ENCODE data around the gene TNK1. TPM values are rescaled to one million over a fixed set of nuclear protein-coding genes. Genes with fewer than 3 reads are reported as not detected.

The TNK1 gene
- total and polyA plus RNA-seq, 9 of the 15 experiments (the other 6 are each of a cell fraction or from before 2014, with no cell fraction given), result 0.28 to 5.2 (median 2.1) TPM

- TF ChIP-seq EHMT2 (IDR thresholded peaks at IDR 0.05) (no peak), ZBTB33 (CRISPR knock-in tag; IDR thresholded peaks at IDR 0.05) (no peak), MCM2 (IDR thresholded peaks at IDR 0.05; ENCODE audit: low read depth) (no peak), SLC30A9 (CRISPR knock-in tag; IDR thresholded peaks at IDR 0.05) (no peak), ZNF780A (CRISPR knock-in tag; IDR thresholded peaks at IDR 0.05) (no peak), ZNF282 (CRISPR knock-in tag; IDR thresholded peaks at IDR 0.05) (no peak), XRCC4 (IDR thresholded peaks at IDR 0.05; ENCODE audit: extremely low read depth, insufficient read depth, insufficient read length) (no peak), MBD2 (IDR thresholded peaks at IDR 0.05; ENCODE audit: borderline replicate concordance, low read depth) (peak; percentile 89), SMARCC2 (IDR thresholded peaks at IDR 0.05; ENCODE audit: low read depth) (peak; percentile 30; the same call in 1 of the 2 replicates), MED1 (CRISPR knock-in tag; IDR thresholded peaks at IDR 0.05; ENCODE audit: borderline replicate concordance) (no peak), CTBP1 (IDR thresholded peaks at IDR 0.05; ENCODE audit: borderline replicate concordance) (peak; percentile 23; the same call in 1 of the 2 replicates), RFX7 (CRISPR knock-in tag; IDR thresholded peaks at IDR 0.05) (no peak), RBM17 (IDR thresholded peaks at IDR 0.05; ENCODE audit: borderline replicate concordance, low read depth, low read length) (no peak), C11orf30 (IDR thresholded peaks at IDR 0.05; ENCODE audit: low read depth) (peak; percentile 85), NR2C2 (CRISPR knock-in tag; IDR thresholded peaks at IDR 0.05) (no peak), NR2C2 (tag; IDR thresholded peaks at IDR 0.05) (peak; percentile 82), HNRNPL (IDR thresholded peaks at IDR 0.05; ENCODE audit: low read depth, low read length) (no peak), CREBBP (IDR thresholded peaks at IDR 0.05; ENCODE audit: low read depth, low read length) (no peak), OTX1 (CRISPR knock-in tag; IDR thresholded peaks at IDR 0.05) (no peak), CBX3 (IDR thresholded peaks at IDR 0.05; ENCODE audit: borderline replicate concordance in 1 of 2, low read length in 2 of 2) (no peak)
- TF ChIP-seq, protein P1, sequence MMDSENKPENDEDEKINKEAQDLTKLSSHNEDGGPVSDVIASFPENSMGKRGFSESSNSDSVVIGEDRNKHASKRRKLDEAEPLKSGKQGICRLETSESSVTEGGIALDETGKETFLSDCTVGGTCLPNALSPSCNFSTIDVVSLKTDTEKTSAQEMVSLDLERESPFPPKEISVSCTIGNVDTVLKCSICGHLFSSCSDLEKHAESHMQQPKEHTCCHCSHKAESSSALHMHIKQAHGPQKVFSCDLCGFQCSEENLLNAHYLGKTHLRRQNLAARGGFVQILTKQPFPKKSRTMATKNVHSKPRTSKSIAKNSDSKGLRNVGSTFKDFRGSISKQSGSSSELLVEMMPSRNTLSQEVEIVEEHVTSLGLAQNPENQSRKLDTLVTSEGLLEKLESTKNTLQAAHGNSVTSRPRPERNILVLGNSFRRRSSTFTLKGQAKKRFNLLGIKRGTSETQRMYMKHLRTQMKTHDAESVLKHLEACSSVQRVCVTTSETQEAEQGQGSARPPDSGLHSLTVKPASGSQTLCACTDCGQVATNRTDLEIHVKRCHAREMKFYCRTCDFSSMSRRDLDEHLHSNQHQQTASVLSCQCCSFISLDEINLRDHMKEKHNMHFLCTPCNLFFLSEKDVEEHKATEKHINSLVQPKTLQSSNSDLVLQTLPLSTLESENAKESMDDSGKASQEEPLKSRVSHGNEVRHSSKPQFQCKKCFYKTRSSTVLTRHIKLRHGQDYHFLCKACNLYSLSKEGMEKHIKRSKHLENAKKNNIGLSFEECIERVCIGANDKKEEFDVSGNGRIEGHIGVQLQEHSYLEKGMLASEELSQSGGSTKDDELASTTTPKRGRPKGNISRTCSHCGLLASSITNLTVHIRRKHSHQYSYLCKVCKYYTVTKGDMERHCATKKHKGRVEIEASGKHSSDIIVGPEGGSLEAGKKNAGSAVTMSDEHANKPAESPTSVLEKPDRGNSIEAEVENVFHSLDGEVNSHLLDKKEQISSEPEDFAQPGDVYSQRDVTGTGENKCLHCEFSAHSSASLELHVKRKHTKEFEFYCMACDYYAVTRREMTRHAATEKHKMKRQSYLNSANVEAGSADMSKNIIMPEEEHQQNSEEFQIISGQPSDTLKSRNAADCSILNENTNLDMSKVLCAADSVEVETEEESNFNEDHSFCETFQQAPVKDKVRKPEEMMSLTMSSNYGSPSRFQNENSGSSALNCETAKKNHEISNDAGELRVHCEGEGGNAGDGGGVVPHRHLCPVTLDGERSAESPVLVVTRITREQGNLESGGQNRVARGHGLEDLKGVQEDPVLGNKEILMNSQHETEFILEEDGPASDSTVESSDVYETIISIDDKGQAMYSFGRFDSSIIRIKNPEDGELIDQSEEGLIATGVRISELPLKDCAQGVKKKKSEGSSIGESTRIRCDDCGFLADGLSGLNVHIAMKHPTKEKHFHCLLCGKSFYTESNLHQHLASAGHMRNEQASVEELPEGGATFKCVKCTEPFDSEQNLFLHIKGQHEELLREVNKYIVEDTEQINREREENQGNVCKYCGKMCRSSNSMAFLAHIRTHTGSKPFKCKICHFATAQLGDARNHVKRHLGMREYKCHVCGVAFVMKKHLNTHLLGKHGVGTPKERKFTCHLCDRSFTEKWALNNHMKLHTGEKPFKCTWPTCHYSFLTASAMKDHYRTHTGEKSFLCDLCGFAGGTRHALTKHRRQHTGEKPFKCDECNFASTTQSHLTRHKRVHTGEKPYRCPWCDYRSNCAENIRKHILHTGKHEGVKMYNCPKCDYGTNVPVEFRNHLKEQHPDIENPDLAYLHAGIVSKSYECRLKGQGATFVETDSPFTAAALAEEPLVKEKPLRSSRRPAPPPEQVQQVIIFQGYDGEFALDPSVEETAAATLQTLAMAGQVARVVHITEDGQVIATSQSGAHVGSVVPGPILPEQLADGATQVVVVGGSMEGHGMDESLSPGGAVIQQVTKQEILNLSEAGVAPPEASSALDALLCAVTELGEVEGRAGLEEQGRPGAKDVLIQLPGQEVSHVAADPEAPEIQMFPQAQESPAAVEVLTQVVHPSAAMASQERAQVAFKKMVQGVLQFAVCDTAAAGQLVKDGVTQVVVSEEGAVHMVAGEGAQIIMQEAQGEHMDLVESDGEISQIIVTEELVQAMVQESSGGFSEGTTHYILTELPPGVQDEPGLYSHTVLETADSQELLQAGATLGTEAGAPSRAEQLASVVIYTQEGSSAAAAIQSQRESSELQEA (IDR thresholded peaks at IDR 0.05; ENCODE audit: low read depth), result no peak
Measured at GRCh38 chr17:7403977-7404736, 23.3 kb downstream of the TNK1 start, which contains the start of gene TMEM256 (continued).
